ENCODE data around the gene PNPLA5.

DNA sequence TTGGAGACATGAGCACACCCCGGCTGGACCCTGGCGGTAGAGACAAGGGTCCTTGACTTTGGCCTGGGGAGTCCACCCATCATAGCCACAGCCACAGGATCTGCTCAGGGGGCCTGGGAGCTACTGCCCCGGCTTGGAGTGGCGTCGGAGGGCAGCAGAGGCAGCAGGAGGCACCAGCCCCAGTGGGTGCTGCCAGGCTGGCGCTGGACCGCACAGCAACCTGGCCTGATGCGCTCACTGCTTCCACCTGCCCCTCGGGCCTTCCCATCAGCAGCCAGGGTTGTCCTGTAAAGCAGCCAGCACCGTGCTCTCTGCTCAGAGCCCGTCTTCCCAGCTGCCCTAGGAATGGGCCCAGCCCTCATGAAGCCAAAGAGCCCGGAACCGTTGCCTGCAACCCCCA is 51.4 kb downstream of the PNPLA5 start:
- TF ChIP-seq, protein P1, sequence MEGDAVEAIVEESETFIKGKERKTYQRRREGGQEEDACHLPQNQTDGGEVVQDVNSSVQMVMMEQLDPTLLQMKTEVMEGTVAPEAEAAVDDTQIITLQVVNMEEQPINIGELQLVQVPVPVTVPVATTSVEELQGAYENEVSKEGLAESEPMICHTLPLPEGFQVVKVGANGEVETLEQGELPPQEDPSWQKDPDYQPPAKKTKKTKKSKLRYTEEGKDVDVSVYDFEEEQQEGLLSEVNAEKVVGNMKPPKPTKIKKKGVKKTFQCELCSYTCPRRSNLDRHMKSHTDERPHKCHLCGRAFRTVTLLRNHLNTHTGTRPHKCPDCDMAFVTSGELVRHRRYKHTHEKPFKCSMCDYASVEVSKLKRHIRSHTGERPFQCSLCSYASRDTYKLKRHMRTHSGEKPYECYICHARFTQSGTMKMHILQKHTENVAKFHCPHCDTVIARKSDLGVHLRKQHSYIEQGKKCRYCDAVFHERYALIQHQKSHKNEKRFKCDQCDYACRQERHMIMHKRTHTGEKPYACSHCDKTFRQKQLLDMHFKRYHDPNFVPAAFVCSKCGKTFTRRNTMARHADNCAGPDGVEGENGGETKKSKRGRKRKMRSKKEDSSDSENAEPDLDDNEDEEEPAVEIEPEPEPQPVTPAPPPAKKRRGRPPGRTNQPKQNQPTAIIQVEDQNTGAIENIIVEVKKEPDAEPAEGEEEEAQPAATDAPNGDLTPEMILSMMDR (IDR thresholded peaks at IDR 0.05) = no peak
- TF ChIP-seq POLR2A (IDR thresholded peaks at IDR 0.05) = no peak
